Esophagus muscularis mucosa (tissue), 4 donors: ENCODE results near the gene YWHAH. TPM values are rescaled to one million over a fixed set of nuclear protein-coding genes. Genes with fewer than 3 reads are reported as not detected.

Experiments used
- DNase-seq: peaks from one replicate; pipeline ENCODE4 v3.0.0-alpha.2; 2017; ENCODE audit errors: extremely low spot score
- H3K27ac ChIP-seq, 4 donors: fragments of 200-600 bp; sonication (generic); replicated peaks in 1 of 4; 1 replicate in 3 of 4; 2 replicates in 1 of 4; pipeline ENCODE4 v1.5.1; 2016 to 2019; ENCODE audit warnings: mild to moderate bottlenecking in 1 of 4
- H3K27me3 ChIP-seq, 4 donors: fragments of 200-600 bp; sonication (generic); one replicate each; pipeline versions ENCODE4 v1.5.1 to v1.6.0; 2016 to 2019
- H3K36me3 ChIP-seq, 4 donors: fragments of 200-600 bp; sonication (generic); one replicate each; pipeline ENCODE4 v1.5.1; 2016 to 2019
- H3K4me1 ChIP-seq, 4 donors: fragments of 200-600 bp; sonication (generic); one replicate each; pipeline ENCODE4 v1.5.1; 2016 to 2019
- H3K4me3 ChIP-seq, 4 donors: fragments of 200-600 bp; sonication (generic); 1 replicate in 2 of 4; 2 replicates in 2 of 4; pipeline ENCODE4 v1.5.1; 2016 to 2019; ENCODE audit warnings: mild to moderate bottlenecking in 4 of 4, moderate library complexity in 1 of 4
- H3K9me3 ChIP-seq, 4 donors: fragments of 200-600 bp; sonication (generic); 1 replicate in 3 of 4; 2 replicates in 1 of 4; pipeline ENCODE4 v1.5.1; 2016 to 2019
- EP300 ChIP-seq: sonication (generic); formaldehyde crosslinking; IDR thresholded peaks from one replicate; pipeline ENCODE4 v1.6.1; 2017; ENCODE audit warnings: antibody characterized with exemption
- POLR2A ChIP-seq: fragments of 450-650 bp; IDR thresholded peaks from one replicate; pipeline ENCODE4 v1.6.1; 2017; ENCODE audit warnings: antibody characterized with exemption, moderate library complexity, mild to moderate bottlenecking, low read depth
- POLR2AphosphoS5 ChIP-seq, 2 donors: sonication (generic); formaldehyde crosslinking; IDR thresholded peaks; one replicate each; pipeline ENCODE4 v1.6.1; 2017; ENCODE audit warnings: antibody characterized with exemption in 2 of 2
- WGBS: methylation state at CpG from one replicate; pipeline ENCODE4 v1.1.5; 2018; 5-methylcytosine and 5-hydroxymethylcytosine counted together
- intact Hi-C: fragments of 100-400 bp; cut with DNase I; formaldehyde crosslinking; loops from one replicate; pipeline ENCODE4 v1.15.1; 2023
- total RNA-seq, 4 donors: library from RNA; depleted of rRNA; stranded (reverse); fragments of >200 nt; gene quantifications; one replicate each; pipeline versions ENCODE4 v1.1.0 to v1.2.1, GENCODE V29; 2016
- TF ChIP-seq, protein P1 (sequence below), 3 experiments: fragments of 200-600 bp in 2 of 3; fragments of 450-650 bp in 1 of 3; sonication (generic) in 2 of 3; IDR thresholded peaks; one replicate each; pipeline ENCODE4 v1.5.1; 2017 to 2019; ENCODE audit warnings: antibody characterized with exemption in 3 of 3, mild to moderate bottlenecking in 2 of 3, moderate library complexity in 1 of 3

Gene YWHAH
- total RNA-seq, 4 donors from 2014 or later = 132 to 232 (median 183) TPM

GRCh38 chr22:31947296-31947695 is 3.0 kb downstream of the YWHAH start:
- peak overlapping the region in 3 of 4 donors; percentile 7 to 99 (median 81) for H3K4me3 ChIP-seq
- H3K4me1 ChIP-seq = peaks cover 46 to 73% (median 68%) of the 10 kb centered on the region in 4 donors
- peaks cover 0 to 34% (median 17%) of the 10 kb centered on the region in 4 donors for H3K36me3 ChIP-seq
- TF ChIP-seq, protein P1, sequence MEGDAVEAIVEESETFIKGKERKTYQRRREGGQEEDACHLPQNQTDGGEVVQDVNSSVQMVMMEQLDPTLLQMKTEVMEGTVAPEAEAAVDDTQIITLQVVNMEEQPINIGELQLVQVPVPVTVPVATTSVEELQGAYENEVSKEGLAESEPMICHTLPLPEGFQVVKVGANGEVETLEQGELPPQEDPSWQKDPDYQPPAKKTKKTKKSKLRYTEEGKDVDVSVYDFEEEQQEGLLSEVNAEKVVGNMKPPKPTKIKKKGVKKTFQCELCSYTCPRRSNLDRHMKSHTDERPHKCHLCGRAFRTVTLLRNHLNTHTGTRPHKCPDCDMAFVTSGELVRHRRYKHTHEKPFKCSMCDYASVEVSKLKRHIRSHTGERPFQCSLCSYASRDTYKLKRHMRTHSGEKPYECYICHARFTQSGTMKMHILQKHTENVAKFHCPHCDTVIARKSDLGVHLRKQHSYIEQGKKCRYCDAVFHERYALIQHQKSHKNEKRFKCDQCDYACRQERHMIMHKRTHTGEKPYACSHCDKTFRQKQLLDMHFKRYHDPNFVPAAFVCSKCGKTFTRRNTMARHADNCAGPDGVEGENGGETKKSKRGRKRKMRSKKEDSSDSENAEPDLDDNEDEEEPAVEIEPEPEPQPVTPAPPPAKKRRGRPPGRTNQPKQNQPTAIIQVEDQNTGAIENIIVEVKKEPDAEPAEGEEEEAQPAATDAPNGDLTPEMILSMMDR (IDR thresholded peaks at IDR 0.05) = peak; percentile 26 to 50 (median 47)
- no peak for TF ChIP-seq POLR2A
- no peaks in the 10 kb centered on the region for H3K27me3 ChIP-seq
- DNase-seq = no peak
- H3K27ac ChIP-seq = peak overlapping the region; percentile 97 to 99 (median 99)
- intact Hi-C loops = loop anchor here (10.0 kb wide), 2 partner anchors 192 to 282 kb away; partner anchors contain the start of genes DEPDC5, PISD and PRR14L
- 12% methylated on average over 2 of the region's 2 CpGs for WGBS
- no peaks in the 10 kb centered on the region for H3K9me3 ChIP-seq

GRCh38 chr22:31948002-31948401 is 3.7 kb downstream of the YWHAH start:
- 67% methylated on average over 8 of the region's 8 CpGs for WGBS
- DNase-seq = no peak
- Histone ChIP-seq H3K27me3 (no peaks in the 10 kb centered on the region), H3K27ac (peak overlapping the region; percentile 97 to 99 (median 99)), H3K36me3 (peaks cover 0 to 34% (median 17%) of the 10 kb centered on the region in 4 donors), H3K9me3 (no peaks in the 10 kb centered on the region), H3K4me1 (peaks cover 53 to 80% (median 75%) of the 10 kb centered on the region in 4 donors), H3K4me3 (no peak overlapping the region)
- TF ChIP-seq EP300 (no peak), POLR2A (no peak), POLR2AphosphoS5 (IDR thresholded peaks at IDR 0.05) (peak in 1 of 2 donors; percentile 25)
- TF ChIP-seq, protein P1 (IDR thresholded peaks at IDR 0.05) = no peak
- intact Hi-C loops = loop anchor here (10.0 kb wide), 2 partner anchors 193 to 283 kb away; partner anchors contain the start of genes DEPDC5, PISD and PRR14L

- DNase-seq = no peak
- H3K4me3 ChIP-seq = no peak overlapping the region
- TF ChIP-seq EP300 = no peak
- TF ChIP-seq, protein P1 (IDR thresholded peaks at IDR 0.05) = no peak
- TF ChIP-seq POLR2AphosphoS5 (IDR thresholded peaks at IDR 0.05) = no peak
- TF ChIP-seq POLR2A = no peak
- H3K4me1 ChIP-seq = peaks cover 67 to 95% (median 91%) of the 10 kb centered on the region in 4 donors
- H3K9me3 ChIP-seq = no peaks in the 10 kb centered on the region
- 50% methylated on average over 4 of the region's 4 CpGs for WGBS
- H3K27me3 ChIP-seq = no peaks in the 10 kb centered on the region
- peak overlapping the region; percentile 66 to 84 (median 76) for H3K27ac ChIP-seq
- peaks cover 0 to 34% (median 17%) of the 10 kb centered on the region in 4 donors for H3K36me3 ChIP-seq
- intact Hi-C loops = no loop called here
Observed at GRCh38 chr22:31950226-31950625, 5.9 kb downstream of the YWHAH start.

- Histone ChIP-seq H3K27ac (peak overlapping the region; percentile 66 to 84 (median 76)), H3K36me3 (peaks cover 8 to 40% (median 22%) of the 10 kb centered on the region in 4 donors), H3K27me3 (no peaks in the 10 kb centered on the region), H3K4me3 (no peak overlapping the region), H3K4me1 (peaks cover 58 to 88% (median 86%) of the 10 kb centered on the region in 4 donors), H3K9me3 (no peaks in the 10 kb centered on the region)
- TF ChIP-seq POLR2A = no peak
- no peak for TF ChIP-seq EP300
- TF ChIP-seq, protein P1 (IDR thresholded peaks at IDR 0.05) = no peak
- no peak for TF ChIP-seq POLR2AphosphoS5 (IDR thresholded peaks at IDR 0.05)
- 63% methylated on average over 8 of the region's 8 CpGs for WGBS
- no peak for DNase-seq
- intact Hi-C loops = no loop called here
Observed at GRCh38 chr22:31951194-31952093, 7.1 kb downstream of the YWHAH start.
